RWPE1 (cell line): ENCODE data around the gene MRPL22.
A peak's percentile ranks its signal among the peaks of the same experiment; 100 is the strongest.

Source experiments
- CTCF ChIA-PET: fragments of 350-600 bp; sonication (Branson Sonifier 250); formaldehyde crosslinking; extraction: SDS; loops from one replicate; lab custom pipeline; 2021; lab: Yijun Ruan, JAX
- POLR2A ChIA-PET: fragments of 400-600 bp; formaldehyde crosslinking; extraction: SDS; loops from one replicate; lab custom pipeline; 2020; ENCODE audit warnings: antibody characterized with exemption; ENCODE audit not compliant: low non-redundant PET; lab: Yijun Ruan, JAX
- DNase-seq: peaks from one replicate; pipeline ENCODE4 v3.0.0; 2012; ENCODE audit warnings: low spot score
- H3K27ac ChIP-seq: fragments of 450-650 bp; 2 replicates; pipeline ENCODE4 v1.5.1; 2017
- TF ChIP-seq, protein P1 (sequence below): fragments of 450-650 bp; conservative IDR thresholded peaks from 2 replicates; pipeline ENCODE4 v1.5.1; 2017; ENCODE audit warnings: low read depth, mild to moderate bottlenecking

Gene MRPL22

DNA sequence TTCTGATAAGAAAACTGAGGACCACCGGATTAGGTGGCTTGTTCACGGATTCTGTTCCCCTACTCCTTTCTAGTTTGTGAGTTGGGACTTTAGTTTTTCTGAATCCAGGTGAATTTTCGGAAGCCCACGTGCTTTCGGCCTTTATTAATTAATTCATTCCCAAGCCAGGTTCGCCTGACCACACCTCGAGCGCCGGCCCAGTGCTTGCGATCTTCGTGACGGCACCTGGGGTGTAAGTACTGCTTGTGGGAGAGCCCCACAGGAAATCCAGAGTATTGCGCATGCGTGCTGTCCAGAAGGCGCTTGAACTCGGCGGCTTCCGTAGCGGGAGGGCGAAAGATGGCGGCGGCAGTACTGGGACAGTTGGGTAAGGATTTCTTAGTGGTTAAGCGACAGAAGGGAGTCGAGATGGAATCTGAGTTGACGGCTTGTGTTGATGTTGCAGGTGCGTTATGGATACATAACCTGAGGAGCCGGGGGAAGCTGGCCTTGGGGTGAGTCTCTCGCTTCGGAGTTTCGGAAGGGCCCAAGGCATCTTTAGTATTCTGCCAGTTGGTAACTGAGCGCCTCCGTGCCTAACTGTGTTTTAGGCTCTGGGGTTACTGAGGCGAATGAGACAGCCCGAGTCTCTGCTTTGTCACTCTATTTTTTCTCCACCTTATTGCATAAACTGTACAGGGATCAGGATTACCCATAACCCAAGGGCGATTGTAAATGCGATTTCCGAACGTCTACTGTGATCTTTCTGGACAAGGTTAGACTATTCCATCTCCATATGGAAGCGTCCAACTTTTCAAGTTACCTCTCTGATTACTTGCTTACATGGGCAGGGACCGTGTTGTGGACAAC lies at the start of gene MRPL22:
Gene MRPL22 (plus strand): TSS at position 302 of the 849 bp plus-strand sequence. CDS start 38 bp downstream, at position 340.
- peak; percentile 98 for DNase-seq
- TF ChIP-seq, protein P1, sequence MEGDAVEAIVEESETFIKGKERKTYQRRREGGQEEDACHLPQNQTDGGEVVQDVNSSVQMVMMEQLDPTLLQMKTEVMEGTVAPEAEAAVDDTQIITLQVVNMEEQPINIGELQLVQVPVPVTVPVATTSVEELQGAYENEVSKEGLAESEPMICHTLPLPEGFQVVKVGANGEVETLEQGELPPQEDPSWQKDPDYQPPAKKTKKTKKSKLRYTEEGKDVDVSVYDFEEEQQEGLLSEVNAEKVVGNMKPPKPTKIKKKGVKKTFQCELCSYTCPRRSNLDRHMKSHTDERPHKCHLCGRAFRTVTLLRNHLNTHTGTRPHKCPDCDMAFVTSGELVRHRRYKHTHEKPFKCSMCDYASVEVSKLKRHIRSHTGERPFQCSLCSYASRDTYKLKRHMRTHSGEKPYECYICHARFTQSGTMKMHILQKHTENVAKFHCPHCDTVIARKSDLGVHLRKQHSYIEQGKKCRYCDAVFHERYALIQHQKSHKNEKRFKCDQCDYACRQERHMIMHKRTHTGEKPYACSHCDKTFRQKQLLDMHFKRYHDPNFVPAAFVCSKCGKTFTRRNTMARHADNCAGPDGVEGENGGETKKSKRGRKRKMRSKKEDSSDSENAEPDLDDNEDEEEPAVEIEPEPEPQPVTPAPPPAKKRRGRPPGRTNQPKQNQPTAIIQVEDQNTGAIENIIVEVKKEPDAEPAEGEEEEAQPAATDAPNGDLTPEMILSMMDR, result no peak
- POLR2A ChIA-PET, result no interaction called here
- CTCF ChIA-PET, result no interaction called here
- H3K27ac ChIP-seq, result peak within 1 kb of the TSS; percentile 79

GRCh38 chr5:154892369-154892771 lies 48.5 kb upstream of the MRPL22 start:
- H3K27ac ChIP-seq, result no peak overlapping the region
- TF ChIP-seq, protein P1, result no peak
- ChIA-PET POLR2A (no interaction called here), CTCF (interaction anchor here (0.6 kb wide), 2 partner anchors 24 to 257 kb away, joined by 3 read pairs; no protein-coding TSS in a partner anchor)
- DNase-seq, result no peak

- ChIA-PET POLR2A (no interaction called here), CTCF (interaction anchor here (0.6 to 1.1 kb wide), 2 partner anchors 9 to 168 kb away, joined by 3 to 6 read pairs; no protein-coding TSS in a partner anchor)
- no peak for DNase-seq
- TF ChIP-seq, protein P1, result no peak
- no peak overlapping the region for H3K27ac ChIP-seq
Measured at GRCh38 chr5:154893381-154893780, 47.5 kb upstream of the MRPL22 start.

- DNase-seq, result no peak
- no peak overlapping the region for H3K27ac ChIP-seq
- TF ChIP-seq, protein P1, result no peak
- ChIA-PET POLR2A (no interaction called here), CTCF (interaction anchor here (0.6 to 0.7 kb wide), 4 partner anchors 17 to 272 kb away, joined by 3 to 7 read pairs (median 4); no protein-coding TSS in a partner anchor)
Measured at GRCh38 chr5:154895606-154896561, 45.0 kb upstream of the MRPL22 start.

DNA sequence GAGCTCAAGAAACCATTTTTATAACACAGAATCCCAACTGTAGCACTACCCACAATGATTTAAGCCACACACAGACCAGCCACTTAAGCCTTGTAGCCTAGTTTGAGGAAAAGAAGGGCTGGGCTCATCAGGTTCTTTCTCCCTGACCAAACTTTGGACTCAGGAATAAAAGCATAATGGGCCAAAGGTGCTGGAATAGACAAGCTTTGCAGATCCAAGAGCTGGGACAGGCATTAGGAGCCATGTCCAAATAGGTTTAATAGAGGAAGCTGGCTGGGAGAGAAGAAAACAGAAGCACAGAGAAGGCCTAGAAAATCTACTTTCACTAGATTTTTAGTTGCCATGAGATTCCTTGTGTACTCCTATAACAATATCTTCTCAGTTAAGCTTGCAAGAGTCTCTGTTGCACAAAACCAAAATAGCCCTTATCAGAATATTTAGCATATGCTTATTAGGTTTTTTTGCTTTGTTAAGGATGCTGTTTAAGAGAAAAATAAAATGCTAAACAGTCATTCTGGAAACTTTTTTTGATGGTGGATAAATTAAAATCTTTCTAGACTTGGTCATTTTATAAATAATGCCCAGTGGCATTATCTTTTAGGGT lies 44.2 kb upstream of the MRPL22 start:
- ChIA-PET POLR2A (no interaction called here), CTCF (interaction anchor here (0.6 kb wide), 1 partner anchor 273 kb away, joined by 3 read pairs; no protein-coding TSS in a partner anchor)
- H3K27ac ChIP-seq, result no peak overlapping the region
- TF ChIP-seq, protein P1, result no peak
- DNase-seq, result no peak
